Activated naive CD4-positive, alpha-beta T cell treated with anti-CD3 and anti-CD28 coated beads, Interleukin-2, amount 50 U/mL, for 16 hours (primary cell): ENCODE measurements around the gene PM20D1.
"Not testable (repeated sequence)": the region's sequence is repeated elsewhere in the genome, so short reads cannot be mapped to it uniquely, and the experiment has no call there.

Experiments used
- DNase-seq: peaks from one replicate; pipeline ENCODE4 v3.0.0-alpha.2; 2020

The PM20D1 gene, protein sequence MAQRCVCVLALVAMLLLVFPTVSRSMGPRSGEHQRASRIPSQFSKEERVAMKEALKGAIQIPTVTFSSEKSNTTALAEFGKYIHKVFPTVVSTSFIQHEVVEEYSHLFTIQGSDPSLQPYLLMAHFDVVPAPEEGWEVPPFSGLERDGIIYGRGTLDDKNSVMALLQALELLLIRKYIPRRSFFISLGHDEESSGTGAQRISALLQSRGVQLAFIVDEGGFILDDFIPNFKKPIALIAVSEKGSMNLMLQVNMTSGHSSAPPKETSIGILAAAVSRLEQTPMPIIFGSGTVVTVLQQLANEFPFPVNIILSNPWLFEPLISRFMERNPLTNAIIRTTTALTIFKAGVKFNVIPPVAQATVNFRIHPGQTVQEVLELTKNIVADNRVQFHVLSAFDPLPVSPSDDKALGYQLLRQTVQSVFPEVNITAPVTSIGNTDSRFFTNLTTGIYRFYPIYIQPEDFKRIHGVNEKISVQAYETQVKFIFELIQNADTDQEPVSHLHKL

DNA sequence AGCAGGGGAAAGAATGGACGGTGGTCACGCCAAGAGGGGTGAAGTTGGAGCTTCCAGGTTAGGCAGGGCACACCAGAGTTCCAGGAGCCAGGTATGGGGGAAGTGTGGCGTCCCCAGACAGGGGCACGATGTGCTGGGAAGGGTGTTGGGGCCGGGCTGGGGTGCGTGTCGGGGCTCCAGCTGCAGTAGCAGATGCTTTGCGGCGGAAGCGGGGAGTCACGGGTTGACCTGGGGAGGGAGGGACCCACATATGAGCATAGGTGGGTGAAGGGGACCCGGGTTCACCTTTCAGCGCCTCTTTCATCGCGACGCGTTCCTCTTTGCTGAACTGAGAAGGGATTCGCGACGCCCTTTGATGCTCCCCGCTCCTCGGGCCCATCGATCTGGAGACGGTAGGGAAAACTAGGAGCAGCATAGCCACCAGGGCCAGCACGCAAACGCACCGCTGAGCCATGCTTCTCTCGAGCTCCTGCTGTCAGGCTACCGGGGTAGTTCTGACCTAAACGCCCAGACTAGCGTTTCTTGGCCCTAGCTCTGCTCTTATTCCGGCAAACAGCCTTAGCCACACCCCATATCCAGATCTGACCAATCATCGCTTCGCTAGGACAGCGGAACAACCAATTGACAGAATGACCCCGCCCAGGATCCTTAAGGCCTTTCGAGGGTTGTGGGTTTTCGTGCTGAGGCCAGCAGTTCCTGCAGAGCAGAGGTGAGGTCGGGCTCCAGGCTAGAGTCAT is at the start of gene PM20D1:
Gene PM20D1, minus strand, starts transcription at position 514 of the 737 bp plus-strand sequence. Its CDS starts 60 bp downstream, at position 454.
- DNase-seq: peak; percentile 74

DNA sequence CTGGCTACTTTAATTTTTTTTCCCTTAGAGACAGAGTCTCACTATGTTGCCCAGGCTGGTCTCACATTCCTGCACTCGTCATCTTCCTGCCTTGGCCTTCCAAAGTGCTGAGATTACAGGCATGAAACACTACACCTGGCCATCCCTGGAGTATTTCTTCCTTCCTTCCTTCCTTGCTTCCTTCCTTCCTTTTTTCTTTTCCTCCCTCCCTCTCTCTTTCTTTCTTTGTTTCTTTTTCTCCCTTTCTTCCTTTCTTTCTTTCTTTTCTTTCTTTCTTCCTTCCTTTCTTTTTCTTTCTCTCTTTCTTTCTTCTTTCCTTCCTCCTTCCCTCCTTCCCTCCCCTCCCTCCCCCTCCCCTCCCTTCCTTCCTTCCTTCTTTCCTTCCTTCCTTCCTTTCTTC is 46.4 kb upstream of the PM20D1 start:
- DNase-seq: no peak

DNA sequence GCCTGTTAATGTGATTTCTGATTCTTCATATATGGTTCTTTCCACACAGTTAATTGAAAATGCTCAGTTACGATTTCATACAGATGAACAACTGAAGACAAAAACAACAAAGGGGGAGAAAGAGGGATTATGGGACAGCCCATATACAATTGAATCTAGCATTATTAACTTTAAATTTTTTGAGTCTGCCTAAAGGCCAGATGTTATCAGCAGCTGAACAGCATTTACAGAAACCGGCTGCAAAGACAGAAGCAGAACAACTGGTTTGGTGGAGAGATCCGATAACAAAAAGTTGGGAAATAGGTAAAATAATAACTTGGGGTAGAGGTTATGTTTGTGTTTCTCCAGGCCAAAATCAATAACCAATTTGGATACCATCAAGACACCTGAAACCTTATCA is 44.2 kb upstream of the PM20D1 start:
- DNase-seq: not testable (repeated sequence)

DNA sequence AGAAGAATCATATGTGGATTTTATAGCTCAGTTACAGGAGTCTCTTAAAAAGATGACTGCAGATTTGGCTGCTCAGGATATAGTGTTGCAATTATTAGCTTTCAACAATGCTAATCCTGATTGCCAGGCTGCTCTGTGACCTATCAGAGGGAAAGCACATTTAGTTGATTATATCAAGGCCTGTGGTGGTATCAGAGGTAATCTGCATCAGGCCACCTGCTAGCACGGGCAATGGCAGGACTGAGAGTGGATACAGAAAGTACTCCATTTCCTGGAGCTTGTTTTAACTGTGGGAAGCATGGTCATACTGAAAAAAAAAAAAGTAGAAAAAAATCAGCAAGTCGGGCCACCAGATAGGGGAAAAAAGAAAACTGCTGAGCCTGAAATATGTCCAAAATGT is 42.2 kb upstream of the PM20D1 start:
- not testable (repeated sequence) for DNase-seq

DNA sequence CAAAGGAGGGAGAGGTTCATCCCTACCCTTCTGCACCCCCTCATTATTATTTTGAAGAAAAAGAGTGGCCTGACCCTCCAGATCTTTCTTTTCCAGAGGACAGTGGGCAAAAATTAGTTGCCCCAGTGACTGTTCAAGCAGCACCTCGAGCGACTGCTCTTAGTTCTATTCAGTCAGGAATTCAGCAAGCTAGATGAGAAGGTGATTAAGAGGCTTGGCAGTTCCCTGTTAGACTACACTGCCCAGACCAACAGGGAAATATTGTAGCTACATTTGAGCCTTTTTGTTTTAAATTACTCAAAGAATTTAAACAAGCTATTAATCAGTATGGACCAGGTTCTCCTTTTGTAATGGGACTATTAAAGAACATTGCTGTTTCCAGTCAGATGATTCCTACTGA is 41.5 kb upstream of the PM20D1 start:
- DNase-seq: not testable (repeated sequence)

DNA sequence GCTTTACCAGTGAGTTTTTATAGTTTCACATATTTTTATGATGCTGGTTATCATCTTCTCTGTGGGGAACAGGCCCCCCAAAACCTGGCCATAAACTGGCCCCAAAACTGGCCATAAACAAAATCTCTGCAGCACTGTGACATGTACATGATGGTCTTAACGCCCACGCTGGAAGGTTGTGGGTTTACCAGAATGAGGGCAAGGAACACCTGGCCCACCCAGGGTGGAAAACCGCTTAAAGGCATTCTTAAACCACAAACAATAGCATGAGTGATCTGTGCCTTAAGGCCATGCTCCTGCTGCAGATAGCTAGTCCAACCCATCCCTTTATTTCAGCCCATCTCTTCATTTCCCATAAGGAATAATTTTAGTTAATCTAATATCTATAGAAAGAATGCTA is 40.7 kb upstream of the PM20D1 start:
- not testable (repeated sequence) for DNase-seq

DNA sequence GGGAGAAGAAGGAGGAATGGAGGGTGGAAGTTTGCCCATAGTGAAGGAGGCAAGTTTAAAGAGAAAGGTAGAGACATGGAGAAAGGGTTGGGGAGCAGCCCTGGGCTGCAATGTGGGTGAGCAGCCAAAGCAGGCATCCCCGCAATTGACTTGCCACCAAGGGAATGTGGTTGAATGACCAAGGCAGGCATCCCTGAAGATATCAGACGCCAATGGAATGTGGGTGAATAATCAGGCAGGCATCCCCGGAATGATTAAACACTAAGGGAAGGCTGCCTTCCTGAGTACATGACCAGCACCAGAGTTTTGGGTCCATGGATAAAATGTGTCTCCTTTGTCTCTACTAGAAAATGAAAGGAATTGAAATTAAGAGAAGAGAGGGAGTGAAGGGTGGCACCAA is 39.8 kb upstream of the PM20D1 start:
- not testable (repeated sequence) for DNase-seq

DNA sequence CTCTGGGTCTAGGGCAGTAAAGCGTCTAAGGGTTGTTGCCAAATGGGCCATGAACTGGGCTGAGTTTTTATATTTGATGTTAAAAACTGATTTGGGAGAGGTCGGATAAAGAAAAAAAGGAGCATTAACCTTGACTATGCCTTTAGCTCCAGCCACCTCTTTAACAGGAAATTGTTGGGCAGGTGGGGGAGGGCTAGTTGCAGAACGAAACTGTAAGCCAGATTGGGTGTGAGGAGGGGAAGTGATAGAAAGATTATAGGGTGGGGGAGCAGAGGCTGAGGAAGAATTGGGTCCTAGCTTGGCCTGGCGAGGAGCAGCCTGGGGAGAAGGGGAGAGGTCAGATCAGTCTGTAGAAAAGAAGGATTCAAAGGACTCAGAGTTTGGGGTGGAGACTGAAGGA is 39.1 kb upstream of the PM20D1 start:
- DNase-seq: not testable (repeated sequence)

DNA sequence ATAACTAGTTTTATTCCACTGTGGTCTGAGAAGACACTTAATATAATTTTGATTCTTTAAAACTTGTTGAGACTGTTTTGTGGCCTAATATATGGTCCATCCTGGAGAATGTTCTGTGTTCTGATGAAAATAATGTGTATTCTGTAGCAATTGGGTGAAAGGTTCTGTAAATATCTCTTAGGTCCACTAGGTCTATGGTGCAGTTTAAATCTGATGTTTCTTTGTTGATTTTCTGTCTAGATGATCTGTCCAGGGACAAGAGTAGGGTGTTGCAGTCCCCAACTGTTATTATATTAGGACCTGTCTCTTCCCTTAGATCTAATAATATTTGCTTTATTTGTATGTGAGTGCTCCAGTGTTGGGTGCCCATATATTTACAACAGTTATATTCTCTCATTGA is 33.9 kb upstream of the PM20D1 start:
- no peak for DNase-seq

DNA sequence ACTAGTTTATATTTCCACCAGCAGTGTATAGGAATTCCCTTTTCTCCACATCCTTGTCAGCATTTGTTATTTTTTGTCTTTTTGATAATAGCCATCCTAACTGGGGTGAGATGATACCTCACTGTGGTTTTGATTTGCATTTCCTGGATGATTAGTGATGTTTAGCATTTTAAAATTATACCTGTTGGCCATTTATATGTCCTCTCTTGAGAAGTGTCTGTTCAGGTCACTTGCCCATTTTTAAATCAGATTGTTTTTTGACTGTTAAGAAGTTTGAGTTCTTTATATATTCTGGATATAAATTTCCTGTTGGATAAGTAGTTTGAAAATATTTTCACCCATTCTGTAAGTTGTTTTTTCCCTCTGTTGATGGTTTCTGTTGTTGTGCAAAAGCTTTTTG is 31.0 kb upstream of the PM20D1 start:
- DNase-seq: no peak

DNA sequence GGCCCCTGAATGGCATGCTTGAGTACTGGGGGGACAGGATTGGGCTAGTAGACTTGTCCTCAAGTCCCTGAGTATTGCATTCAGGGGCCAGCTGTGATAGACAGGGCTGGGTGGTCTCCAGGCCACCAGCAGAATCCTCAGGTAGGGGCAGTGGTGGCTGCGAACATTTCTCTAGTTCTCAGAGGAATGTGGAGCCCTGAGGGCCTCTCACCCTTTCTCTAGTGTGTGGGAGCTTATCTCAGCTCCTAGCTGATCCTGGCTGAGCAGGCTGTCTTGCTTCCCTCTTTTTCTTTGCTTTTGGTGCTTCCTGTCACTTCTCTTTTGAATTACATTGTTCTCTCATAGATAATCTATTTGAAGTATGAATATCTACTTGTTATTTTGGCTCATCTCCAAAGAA is 30.0 kb upstream of the PM20D1 start:
- DNase-seq: no peak

DNA sequence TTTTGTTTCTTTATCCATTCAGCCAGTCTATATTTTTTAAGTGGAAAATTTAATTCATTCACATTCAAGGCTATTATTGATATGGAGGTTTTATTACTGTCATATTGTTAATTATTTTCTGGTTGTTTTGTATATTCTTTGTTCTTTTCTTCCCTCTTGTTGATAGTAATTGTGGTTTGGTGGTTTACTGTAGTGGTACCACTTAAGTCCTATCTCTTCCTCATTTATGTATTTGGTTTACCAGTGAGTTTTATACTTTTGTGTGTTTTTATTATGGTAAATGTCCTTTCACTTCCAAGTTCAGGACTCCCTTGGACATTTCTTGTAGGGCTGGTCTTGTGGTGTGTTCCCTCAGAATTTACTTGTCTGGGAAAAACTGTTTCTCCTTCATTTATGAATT is 28.1 kb upstream of the PM20D1 start:
- no peak for DNase-seq

DNA sequence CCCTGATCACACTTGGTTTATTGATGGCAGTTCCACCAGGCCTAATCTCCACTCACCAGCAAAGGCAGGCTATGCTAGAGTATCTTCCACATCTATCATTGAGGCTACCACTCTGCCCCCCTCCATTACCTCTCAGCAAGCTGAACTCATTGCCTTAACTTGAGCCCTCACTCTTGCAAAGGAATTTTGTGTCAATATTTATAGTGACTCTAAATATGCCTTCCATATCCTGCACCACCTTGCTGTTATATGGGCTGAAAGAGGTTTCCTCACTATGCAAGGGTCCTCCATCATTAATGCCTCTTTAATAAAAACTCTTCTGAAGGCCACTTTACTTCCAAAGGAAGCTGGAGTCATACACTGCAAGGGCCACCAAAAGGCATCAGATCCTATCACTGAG is 23.2 kb upstream of the PM20D1 start:
- not testable (repeated sequence) for DNase-seq

DNA sequence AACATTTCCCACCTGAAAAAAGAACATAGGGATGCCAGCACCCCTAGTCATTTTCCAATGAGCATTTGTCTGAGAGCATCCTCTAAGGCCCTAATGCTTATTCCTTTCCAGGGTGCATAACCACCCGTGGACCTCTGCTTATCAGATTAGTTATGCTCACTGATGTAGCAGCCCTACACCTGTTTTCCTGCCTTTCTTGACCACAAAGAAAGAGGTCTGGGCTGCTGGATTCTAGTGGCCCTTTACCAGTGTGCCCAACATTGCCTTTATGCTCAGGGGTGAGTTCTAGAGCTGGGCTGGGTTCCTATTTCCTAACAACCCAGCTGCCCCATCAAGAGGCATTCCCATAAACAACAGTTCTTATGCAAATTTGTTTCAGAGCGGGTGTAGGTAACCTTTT is 20.3 kb upstream of the PM20D1 start:
- DNase-seq: no peak

DNA sequence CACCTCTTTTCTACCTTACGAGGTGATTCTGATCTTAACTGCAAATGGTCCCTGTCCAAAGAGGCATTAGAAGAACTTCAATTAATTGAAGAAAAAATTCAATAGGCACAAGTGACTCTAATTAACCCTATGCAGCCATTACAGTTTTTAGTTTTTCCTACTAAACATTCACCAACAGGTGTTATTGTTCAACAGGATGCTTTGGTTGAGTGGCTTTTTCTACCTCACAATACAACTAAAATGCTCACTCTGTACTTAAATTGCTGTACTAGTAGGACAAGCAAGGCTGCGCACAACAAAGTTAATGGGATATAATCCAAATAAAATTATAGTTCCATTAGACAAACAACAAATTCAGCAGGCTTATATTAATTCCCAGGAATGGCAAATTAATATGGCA is 11.6 kb upstream of the PM20D1 start:
- DNase-seq: no peak

DNA sequence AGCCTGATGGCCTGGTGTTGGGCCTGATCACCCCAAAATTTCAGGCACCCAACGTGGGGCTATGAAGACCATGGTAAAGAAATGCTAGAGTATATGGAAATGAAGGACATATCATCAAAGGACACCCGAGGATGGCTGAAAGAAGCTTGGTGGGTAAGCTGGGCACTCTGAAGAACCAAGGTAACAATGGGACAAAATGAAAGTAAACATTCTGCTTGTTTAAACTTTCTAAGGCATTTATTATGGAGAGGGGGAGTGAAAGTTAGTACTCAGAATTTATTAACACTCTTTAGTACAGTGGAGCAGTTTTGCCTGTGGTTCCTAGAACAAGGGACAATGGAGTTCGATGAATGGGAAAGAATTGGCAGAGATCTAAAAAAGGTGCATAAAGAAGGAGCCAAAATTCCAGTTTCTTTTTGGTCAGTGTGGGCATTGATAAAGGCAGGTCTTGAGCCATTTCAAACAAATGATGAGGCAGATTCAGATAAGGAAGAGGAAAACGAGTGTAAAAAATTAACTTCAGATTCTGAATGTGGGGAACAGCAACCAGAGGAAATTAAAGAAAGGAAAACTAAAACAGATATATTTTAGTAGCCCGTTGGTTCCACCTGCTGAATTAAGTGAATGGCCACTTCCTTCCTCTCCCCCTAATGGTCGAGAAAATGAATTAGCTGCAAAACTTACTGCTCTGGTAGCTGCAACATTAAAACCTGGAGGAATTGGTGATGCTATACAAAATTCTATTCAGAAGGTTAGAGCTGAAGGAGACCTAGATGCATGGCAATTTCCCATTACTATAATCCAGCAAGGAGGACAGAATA is 8.4 kb upstream of the PM20D1 start:
- DNase-seq: no peak

DNA sequence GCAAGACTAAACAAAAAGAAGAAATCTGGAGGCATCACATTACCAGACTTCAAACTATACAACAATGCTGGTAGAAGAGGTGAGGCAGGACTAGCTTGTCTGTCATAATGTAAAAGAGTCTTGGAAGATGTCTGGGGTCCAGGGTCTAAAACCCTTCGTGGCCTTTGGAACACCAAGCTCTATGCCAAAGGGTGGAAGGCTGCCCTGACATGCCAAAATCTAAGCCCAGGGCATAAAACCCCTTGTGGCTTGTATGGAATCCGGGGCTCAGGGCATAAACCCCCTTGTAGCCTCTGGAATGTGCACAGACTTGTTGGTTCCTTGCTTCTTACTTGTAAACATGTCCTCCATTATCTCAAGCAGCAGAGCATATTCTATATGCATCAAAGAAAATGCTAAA is 7.6 kb upstream of the PM20D1 start:
- not testable (repeated sequence) for DNase-seq

DNA sequence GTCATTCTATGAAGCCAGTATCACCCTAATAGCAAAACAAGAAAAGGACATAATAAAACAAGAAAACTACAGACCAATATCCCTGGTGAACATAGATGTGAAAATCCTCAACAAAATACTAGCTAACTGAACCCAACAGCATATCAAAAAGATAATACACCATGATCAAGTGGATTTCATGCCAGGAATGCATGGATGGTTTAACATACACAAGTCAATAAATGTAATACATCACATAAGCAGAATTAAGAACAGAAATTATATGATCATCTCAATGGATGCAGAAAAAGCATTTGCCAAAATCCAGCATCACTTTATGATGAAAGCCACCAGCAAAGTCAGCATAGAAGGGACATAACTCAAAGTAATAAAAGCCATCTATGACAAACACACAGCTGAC is 6.5 kb upstream of the PM20D1 start:
- no peak for DNase-seq

DNA sequence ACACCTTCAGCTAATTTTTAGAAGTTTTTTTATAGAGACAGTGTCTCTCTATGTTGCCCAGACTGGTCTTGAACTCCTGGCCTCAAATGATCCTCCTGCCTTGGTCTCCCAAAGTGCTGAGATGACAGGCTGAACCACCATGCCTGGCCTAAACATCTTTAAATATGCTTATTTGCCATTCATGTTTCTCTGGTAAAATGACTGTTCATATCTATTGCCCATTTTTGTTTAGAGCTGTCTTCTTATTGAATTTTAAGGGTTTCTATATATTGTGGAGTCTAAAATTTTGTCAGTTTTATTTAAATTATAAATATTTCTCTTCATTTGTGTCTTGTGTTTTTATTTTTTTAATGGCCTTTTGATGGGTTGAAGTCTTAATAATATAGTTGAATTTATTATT is 3.0 kb upstream of the PM20D1 start:
- no peak for DNase-seq

DNA sequence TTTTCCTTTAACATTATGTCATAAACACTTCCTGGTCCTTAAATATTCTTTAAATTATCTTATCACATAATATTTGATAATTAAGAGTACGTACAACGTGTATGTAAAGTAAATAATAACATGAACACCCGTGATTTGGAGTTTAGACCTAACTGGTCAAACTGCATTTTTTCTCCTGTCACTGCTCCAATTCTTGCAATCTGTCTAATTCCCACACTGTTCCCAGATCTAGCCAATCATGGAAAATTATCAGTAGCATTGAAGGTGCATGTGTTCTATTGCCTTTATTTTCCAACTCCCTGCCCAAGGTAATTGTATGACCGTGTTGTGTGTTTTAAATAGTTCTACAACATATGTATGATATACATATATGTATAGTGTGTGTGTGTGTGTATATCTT is 2.1 kb upstream of the PM20D1 start:
- DNase-seq: no peak

DNA sequence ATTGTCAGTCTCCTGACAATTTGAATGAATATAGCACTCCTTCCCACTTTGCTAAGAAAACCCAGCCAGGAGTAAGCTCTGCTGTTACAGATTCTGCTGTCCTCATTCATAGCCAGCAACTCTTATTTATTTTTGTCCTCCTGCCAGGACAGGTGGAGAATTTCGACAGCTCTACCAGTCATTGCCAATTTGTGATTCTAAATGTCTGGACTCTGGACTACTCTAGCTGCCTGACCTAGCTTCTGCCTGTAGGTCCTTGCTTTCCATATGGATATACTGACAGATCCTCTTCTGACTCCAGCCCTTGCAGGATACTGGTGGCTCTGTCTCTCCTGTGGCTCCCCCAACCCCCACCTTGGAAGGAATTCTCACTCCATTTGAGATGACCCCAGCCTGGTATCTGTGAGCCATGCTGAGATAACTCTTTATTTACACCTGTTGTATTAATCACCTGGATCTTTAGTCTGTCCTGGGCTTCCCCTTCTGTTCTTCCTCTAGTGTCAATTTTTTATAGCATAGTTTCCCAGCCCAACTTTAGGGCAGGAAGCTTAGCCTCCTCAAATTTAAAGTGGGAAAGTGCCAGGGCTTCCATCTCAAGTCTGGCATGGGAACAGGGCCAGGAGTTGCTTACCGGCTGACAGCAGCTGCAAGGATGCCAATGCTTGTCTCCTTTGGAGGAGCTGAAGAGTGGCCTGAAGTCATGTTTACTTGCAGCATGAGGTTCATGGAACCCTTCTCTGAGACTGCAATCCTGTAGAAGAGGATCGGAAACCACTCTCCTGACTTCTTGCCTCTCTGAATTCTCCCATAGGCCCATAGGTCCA is 6.7 kb downstream of the PM20D1 start:
- DNase-seq: no peak

DNA sequence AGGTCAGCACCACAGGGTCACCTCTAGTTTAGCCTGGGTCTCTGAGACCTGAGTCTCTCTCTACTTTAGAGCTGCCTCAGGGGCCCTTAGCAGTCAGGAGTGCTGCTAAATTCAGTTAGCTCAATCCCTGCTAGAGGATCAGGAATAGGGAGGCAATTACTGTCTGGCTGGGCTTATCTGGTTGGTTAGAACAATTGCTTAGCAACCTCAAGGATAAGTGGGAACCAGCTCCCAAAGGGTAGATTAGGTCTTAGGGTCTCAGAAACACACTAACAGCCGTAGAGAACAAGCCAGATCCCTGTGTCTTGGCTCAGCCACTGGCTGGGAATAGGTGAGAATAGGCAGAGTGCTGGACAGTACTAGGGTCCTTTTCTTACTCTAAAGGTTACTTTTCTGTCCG is 7.7 kb downstream of the PM20D1 start:
- DNase-seq: no peak
